Pancreas (tissue), 10 donors: Measurements from ENCODE around the gene FOXC1. TPM values are rescaled to one million over a fixed set of nuclear protein-coding genes. Genes with fewer than 3 reads are reported as not detected.

ENCODE experiments used
- ATAC-seq, 4 donors: fragments of 200-7000 bp; cut with Tn5 transposase; one replicate each; pipeline versions ENCODE4 v1.8.0 to v1.9.1; 2020; ENCODE audit warnings: mild to moderate bottlenecking in 4 of 4, moderate library complexity in 4 of 4
- DNase-seq, 6 donors: peaks; one replicate each; pipeline ENCODE4 v3.0.0-alpha.2; 2020
- FAIRE-seq: peaks from 2 replicates; lab custom pipeline; 2012; peaks lifted over from hg19 to GRCh38; lab: Jason Lieb, UNC
- H3K27ac ChIP-seq, 4 donors: fragments of 200-600 bp; sonication (generic); 1 replicate in 3 of 4; 2 replicates in 1 of 4; pipeline versions ENCODE4 v1.5.0 to v1.8.0; 2020
- H3K27me3 ChIP-seq, 4 donors: fragments of 200-600 bp; one replicate each; pipeline ENCODE4 v1.8.0; 2021
- H3K36me3 ChIP-seq, 3 donors: fragments of 200-600 bp; sonication (generic) in 1 of 3; one replicate each; pipeline versions ENCODE4 v1.5.0 to v1.8.0; 2020 to 2021
- H3K4me1 ChIP-seq, 3 donors: fragments of 200-600 bp; one replicate each; pipeline ENCODE4 v1.8.0; 2021
- H3K4me3 ChIP-seq, 4 donors: fragments of 200-600 bp; sonication (generic) in 2 of 4; one replicate each; pipeline versions ENCODE4 v1.5.0 to v1.8.0; 2020 to 2021
- H3K9me3 ChIP-seq, 4 donors: fragments of 200-600 bp; one replicate each; pipeline ENCODE4 v1.8.0; 2021
- WGBS, 2 donors: extraction: QIAGEN DNeasy Blood & Tissue Kit; methylation state at CpG; one replicate each; pipeline ENCODE4 v1.1.7; 2013; 5-methylcytosine and 5-hydroxymethylcytosine counted together
- intact Hi-C, 3 donors: fragments of 100-400 bp; cut with DNase I; formaldehyde crosslinking; loops; one replicate each; pipeline versions ENCODE4 v1.11.1 to v1.14.2; 2022
- polyA plus RNA-seq, 2 donors: library from polyadenylated mRNA; stranded (reverse); fragments of 200-250 nt; gene quantifications; one replicate each; pipeline ENCODE4 v1.2.3, GENCODE V29; 2013
- total RNA-seq, 6 donors: library from RNA; stranded (reverse); fragmentation: NEBNext Ultra II Directional in 4 of 6; extraction: Animal tissue kit (Norgen Biotek cat#: 25700) in 4 of 6; gene quantifications; one replicate each; pipeline versions ENCODE4 v1.2.1 to v1.2.4, GENCODE V29; 2021 to 2023
- TF ChIP-seq, protein P1 (sequence below), 4 donors: fragments of 200-600 bp; sonication (generic) in 3 of 4; IDR thresholded peaks; one replicate each; pipeline versions ENCODE4 v1.5.0 to v1.8.0; 2021; ENCODE audit warnings: antibody characterized with exemption in 4 of 4
- donor health status: healthy with polysubstance abuse.
- donor health status: DM: no; HTN: no; CAD: no; lungs with moderate emphysema.
- donor health status: DM: no; HTN: no; CAD: no.
- donor health status: control.
- donor health status: control.
- donor health status: Bipolar disorder and iron deficiency.
- donor health status: DM: yes; HTN: yes; CAD: no.
- donor health status: DM: no; HTN: no; CAD: no.
- donor health status: DM: no; HTN: no; CAD: no.
- donor health status: DM: yes; HTN: yes; CAD: no.

FOXC1 gene
- total RNA-seq (1 to 10 TPM; 2.4 to 4.0 (median 2.6) TPM), polyA plus RNA-seq (1 to 10 TPM in 1 of 2 donors, under 1 TPM in 1; 0.99 to 1.6 TPM)

DNA sequence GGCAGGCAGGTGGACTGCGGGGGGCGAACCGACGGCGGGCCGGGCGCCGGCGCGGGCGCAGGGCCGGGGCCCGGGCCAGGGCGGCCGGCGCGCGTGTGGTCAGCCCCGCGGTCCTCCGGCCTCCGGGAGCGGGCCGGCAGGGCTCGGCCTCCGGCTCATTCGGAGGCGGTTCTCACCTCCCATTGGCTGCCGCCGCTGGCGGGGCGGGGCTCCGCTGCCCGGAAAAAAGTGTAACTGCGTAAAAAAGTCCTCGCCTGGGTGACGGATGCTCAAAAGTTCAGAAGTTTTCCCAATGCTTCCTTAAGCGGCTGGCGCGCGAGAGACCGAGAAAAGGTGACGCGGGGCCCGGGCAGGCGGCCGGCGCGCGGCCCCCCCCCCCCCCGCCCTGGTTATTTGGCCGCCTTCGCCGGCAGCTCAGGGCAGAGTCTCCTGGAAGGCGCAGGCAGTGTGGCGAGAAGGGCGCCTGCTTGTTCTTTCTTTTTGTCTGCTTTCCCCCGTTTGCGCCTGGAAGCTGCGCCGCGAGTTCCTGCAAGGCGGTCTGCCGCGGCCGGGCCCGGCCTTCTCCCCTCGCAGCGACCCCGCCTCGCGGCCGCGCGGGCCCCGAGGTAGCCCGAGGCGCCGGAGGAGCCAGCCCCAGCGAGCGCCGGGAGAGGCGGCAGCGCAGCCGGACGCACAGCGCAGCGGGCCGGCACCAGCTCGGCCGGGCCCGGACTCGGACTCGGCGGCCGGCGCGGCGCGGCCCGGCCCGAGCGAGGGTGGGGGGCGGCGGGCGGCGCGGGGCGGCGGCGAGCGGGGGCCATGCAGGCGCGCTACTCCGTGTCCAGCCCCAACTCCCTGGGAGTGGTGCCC, at the start of gene FOXC1:
Gene FOXC1, plus strand, starts transcription at position 268 of the 849 bp plus-strand sequence. Its CDS starts 531 bp downstream, at position 799.
- intact Hi-C loops = loop anchor here in 2 of 3 donors (10.0 kb wide), 1 partner anchor 495 kb away; no protein-coding TSS in a partner anchor
- peaks cover 8 to 42% (median 10%) of the 10 kb centered on the region in 4 donors for H3K27me3 ChIP-seq
- DNase-seq = peak; percentile 85 to 94 (median 92)
- peak within 1 kb of the TSS; percentile 49 to 67 (median 60) for H3K4me3 ChIP-seq
- no peak for FAIRE-seq
- WGBS, 2 donors = 0% methylated on average over 64 to 115 of the region's 115 CpGs
- H3K9me3 ChIP-seq = no peaks in the 10 kb centered on the region
- TF ChIP-seq, protein P1, sequence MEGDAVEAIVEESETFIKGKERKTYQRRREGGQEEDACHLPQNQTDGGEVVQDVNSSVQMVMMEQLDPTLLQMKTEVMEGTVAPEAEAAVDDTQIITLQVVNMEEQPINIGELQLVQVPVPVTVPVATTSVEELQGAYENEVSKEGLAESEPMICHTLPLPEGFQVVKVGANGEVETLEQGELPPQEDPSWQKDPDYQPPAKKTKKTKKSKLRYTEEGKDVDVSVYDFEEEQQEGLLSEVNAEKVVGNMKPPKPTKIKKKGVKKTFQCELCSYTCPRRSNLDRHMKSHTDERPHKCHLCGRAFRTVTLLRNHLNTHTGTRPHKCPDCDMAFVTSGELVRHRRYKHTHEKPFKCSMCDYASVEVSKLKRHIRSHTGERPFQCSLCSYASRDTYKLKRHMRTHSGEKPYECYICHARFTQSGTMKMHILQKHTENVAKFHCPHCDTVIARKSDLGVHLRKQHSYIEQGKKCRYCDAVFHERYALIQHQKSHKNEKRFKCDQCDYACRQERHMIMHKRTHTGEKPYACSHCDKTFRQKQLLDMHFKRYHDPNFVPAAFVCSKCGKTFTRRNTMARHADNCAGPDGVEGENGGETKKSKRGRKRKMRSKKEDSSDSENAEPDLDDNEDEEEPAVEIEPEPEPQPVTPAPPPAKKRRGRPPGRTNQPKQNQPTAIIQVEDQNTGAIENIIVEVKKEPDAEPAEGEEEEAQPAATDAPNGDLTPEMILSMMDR (IDR thresholded peaks at IDR 0.05) = no peak
- H3K4me1 ChIP-seq = peaks cover 0 to 12% (median 10%) of the 10 kb centered on the region in 3 donors
- no peaks in the 10 kb centered on the region for H3K36me3 ChIP-seq
- peak within 1 kb of the TSS; percentile 78 to 91 (median 82) for H3K27ac ChIP-seq
- peak; percentile 82 to 88 (median 86) for ATAC-seq

DNA sequence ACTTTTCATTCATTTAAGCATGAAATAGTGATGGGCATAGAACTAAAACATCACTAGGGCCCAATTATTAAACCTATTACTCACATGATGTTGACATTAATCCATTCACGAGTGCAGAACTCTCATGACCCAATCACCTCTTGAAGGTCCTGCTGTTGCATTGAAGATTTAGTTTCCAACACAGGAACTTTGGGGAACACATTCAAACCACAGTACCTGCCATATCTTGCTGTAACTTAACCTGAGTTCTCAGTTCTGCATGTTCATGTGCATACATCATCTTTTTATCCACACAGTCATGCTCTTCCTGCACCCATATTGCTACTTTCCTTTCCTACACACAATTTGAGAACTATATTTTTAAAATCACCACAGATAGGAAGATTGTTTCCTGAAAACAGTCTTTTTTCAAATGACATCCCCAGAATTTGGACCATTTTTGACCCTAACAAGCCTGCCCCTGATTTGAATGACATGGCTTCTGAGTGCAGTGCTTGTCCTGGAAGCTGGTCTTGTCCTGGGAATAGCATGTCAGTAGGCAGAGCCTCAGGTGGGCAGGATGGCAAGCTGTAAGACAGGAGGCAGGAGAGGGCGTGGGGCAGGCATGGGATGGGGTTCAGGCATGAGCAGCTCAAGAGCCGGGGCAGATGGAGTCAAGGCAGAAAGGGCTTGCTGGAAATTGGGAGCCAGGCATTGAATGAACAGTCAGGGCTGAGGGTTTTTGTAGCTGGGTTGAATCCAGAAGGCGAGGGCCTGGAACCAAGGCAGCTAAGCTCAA, 49.2 kb upstream of the FOXC1 start:
- TF ChIP-seq, protein P1 (IDR thresholded peaks at IDR 0.05) = no peak
- H3K27me3 ChIP-seq = no peaks in the 10 kb centered on the region
- H3K9me3 ChIP-seq = no peaks in the 10 kb centered on the region
- no peak overlapping the region for H3K4me3 ChIP-seq
- no peaks in the 10 kb centered on the region for H3K4me1 ChIP-seq
- intact Hi-C loops = no loop called here
- no peak for FAIRE-seq
- no peak overlapping the region for H3K27ac ChIP-seq
- H3K36me3 ChIP-seq = no peaks in the 10 kb centered on the region
- whole genome bisulfite sequencing, 2 donors = 77 to 84% methylated on average over 4 of the region's 4 CpGs
- no peak for ATAC-seq
- no peak for DNase-seq

DNA sequence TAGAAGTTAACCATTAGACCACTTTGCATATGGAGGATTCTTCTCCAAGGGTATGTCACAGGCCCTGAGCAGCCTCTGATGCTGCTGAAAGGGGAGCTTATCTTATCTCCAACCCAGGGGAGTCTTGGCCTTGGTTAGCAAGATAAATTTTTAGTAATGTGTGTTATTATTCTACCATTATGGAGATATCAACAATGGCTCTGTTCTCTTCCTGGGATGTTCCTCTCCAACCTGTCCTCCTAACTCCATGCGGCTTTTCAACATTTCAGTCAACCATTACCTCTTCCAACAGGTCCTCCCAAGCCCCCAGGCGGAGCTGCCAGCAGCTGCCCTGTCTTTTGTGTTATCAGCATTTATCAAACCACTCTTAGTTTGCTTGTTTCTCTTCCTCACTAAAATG, 48.4 kb upstream of the FOXC1 start:
- Histone ChIP-seq H3K4me1 (no peaks in the 10 kb centered on the region), H3K36me3 (no peaks in the 10 kb centered on the region), H3K4me3 (no peak overlapping the region), H3K9me3 (no peaks in the 10 kb centered on the region), H3K27ac (no peak overlapping the region), H3K27me3 (no peaks in the 10 kb centered on the region)
- no peak for DNase-seq
- intact Hi-C loops = no loop called here
- no peak for FAIRE-seq
- WGBS, 2 donors = 62 to 70% methylated on average over 2 of the region's 2 CpGs
- TF ChIP-seq, protein P1 (IDR thresholded peaks at IDR 0.05) = no peak
- no peak for ATAC-seq

DNA sequence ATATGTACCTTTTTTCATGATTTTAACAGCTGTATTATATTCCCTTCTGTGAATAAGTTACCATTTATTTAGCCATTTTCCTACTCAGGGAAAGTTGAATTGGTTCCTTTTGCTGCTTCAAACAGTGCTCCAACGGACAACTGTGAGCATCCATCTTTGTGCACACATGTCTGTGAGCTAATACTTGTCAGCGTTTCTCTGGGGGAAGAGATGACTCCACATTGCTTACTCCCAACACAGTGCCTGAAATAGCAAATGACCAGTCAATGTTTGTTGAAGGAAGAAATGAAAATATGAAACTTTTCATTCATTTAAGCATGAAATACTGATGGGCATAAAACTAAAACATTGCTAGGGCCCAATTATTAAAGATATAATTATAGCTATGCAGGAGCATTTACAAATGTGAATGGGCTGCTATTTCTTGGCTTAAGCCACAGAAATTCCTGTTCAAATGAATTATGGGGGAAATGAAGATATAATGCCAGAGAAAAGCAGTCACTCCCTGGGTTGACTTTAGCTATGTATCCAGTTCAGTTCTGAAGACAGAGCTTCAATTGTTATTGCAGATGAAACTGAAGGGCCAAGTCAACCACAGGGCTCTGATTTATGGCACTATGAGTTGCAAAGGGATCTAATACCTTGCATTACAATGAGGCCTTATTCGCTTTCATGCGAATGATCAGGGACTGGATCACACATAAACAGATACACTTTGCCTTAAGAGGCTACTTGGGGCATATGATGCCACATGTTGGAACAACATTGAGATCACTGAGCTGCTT, 47.4 kb upstream of the FOXC1 start:
- Histone ChIP-seq H3K36me3 (no peaks in the 10 kb centered on the region), H3K4me3 (no peak overlapping the region), H3K27me3 (no peaks in the 10 kb centered on the region), H3K4me1 (no peaks in the 10 kb centered on the region), H3K27ac (no peak overlapping the region), H3K9me3 (no peaks in the 10 kb centered on the region)
- TF ChIP-seq, protein P1 (IDR thresholded peaks at IDR 0.05) = no peak
- ATAC-seq (peak in 1 of 4 donors; percentile 21), FAIRE-seq (no peak), DNase-seq (no peak)
- WGBS, 2 donors = 70 to 71% methylated on average over 4 of the region's 4 CpGs
- intact Hi-C loops = no loop called here
